Measurements from ENCODE around the gene ZNF260.
A peak's percentile ranks its signal among the peaks of the same experiment; 100 is the strongest.
"Not testable (repeated sequence)": the region's sequence is repeated elsewhere in the genome, so short reads cannot be mapped to it uniquely, and the experiment has no call there.

ZNF260 gene

DNA sequence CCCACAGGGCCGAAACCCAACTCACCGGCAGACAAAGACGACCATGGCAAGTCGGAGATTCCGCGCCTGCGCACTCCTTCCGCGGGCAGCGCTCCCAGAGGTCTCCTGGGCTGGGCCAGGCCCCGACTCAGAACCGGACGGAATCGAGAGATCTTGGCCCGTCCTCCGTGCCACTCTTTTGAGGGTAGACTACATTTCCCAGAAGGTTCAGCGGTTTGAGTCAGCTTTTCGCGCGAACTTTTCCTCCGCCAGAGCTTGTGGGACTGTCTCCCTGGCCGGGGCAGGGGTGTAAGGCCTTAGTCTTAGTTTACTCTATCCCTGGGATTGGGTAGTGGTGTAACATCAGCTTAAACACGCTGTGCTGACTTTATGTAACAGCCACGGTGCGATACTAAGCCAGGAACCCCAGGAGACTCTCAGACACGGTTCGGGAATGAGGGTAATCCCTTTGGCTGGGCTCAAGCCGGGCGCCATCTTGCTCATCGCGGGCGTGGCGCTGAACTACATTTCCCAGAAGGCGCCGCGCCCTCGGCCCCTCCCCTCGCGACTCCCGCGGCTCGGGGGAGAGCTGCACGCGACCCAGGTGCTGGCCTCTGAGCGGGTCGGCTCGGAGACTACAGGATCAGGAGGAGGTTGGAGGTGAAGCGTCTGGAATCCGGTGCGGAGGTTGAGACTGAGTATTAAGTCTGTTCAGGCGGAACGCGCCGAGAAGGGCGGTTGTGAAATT lies at the start of gene ZNF260:
ZNF260 (minus strand) TSS at position 78 of the 727 bp plus-strand sequence. CDS start 13,033 bp downstream, outside the sequence.
- DNase-seq = peak; percentile 86 to 88

DNA sequence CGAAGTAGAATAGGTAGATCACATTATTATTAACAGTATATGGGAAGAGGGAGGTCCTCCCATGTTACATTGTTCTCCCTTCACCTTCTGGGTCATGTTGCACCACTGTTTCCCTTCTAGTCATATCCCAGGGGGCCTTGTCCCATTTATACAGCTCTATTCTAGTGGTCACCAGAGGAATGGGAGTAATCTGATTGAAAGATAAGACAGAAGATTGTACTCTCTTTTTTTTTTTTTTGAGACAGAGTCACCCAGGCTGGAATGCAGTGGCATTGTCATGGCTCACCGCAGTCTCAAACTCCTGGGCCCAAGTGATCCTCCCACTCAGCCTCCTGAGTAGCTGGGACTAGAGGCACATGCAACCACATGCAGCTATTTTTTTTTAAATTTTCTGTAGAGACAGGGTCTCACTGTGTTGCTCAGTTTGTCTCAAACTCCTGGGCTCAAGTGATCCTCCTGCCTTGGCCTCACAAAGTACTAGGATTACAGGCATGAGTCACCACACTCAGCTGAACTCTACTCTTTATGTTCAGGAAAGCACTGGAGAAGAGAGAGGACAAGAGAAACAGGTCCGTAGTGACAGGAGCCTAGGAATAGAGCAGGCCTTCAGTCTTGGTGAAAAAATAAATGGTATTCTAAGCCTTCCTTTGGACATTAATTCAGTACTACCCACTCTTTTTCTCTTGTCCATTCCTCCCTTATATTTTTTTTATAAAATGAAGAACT lies 49.4 kb upstream of the ZNF260 start:
- no peak for DNase-seq

DNA sequence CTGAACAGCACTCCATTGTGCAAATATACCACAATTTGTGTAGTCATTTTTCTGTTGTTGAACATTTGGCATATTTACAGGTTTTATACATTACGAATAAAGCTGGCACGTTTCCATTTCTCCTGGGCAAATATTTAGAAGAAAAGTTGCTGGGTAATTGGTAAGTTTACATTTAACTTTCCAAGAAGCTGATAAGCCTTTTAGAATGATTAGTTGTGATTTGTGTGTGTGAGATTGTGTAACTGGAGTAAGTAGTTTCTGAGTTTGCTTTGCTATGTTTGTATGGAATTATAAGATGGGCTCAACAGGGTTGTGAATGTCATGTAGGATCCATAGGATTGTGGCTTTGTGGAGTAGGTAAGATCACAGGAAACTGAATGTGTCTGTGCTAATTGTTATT lies 46.7 kb upstream of the ZNF260 start:
- DNase-seq = no peak

DNA sequence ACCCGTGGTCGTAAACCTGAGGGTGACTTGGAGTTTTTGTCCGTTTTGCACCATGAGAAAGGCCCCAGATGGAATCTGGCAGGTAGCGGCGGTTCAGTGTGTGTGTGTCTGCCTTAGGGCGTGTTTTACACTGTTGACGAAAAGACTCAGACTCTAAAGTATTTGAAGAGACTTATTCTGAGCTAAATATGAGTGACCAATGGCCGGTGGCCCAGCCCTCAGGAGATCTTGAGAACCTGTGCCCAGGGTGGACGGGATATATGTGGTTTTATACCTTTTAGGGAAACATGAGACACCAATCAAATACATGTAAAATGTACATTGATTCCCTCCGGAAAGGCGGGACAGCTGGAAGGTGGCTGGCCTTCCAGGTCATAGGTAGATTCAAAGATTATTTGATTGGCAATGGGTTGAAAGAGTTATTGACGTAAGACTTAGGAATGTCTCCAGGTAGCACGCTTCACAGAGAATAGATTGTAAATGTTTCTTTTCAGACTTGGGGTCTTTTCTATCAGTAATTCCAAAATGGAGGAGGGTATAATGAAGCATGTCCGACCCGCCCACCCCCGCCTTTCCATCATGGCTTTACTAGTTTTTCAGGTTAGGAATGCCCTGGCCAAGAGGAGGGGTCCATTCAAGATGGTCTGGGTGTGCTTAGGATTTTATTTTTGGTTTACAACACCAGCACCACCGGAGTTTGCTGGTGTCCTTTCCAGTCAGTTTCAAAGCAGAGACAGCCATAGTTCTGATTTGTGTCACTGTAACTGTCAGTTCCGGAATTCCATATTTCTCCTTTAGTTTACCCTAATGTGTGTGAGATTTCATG lies 46.0 kb upstream of the ZNF260 start:
- DNase-seq = no peak

DNA sequence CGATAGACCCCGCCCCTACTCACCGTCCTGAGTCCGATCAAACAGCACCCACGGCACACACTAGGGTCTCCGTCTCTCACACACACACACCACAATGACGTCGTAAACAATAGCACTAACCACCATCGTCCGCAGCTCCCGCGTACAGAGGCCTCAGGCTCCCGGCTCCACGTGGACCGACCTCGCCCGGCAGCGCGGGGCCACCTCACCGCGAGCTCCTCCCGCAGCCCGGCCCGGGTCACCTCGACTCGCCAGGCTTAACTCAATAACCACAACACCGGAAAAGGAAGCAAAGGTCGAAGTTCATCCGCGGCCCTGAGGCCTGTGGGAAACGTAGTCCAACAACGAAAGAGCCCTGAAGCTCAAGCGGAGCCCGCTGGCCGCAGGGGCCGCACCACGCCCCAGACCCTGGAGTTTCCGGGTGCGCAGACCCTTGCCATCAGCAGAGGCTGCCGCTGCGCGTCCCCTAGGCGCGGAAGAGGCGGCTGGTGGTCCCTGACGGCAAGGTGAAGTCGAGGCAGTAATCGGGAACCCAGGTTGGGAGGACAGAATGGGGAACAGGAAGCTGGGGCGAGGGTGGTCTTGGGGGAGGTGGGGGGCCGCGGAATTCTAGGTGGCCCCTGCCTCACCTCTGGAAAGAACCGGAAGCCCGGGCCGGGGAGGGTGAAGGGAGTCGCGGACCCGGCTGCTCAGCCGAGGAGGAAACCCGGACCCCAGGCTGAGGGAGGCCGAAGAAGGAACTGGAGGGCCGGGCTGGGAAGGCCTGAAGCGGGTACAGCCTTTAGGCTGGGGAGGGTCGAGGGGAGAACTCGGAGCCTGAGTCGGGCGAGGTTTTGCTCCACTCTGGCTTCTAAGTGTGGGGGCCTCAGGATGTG lies 45.2 kb upstream of the ZNF260 start, which contains the start of gene ZNF529:
ZNF529 (minus strand) TSS at position 273 of the 875 bp plus-strand sequence. CDS start 946 bp downstream, outside the sequence.
- peak; percentile 71 to 73 for DNase-seq

DNA sequence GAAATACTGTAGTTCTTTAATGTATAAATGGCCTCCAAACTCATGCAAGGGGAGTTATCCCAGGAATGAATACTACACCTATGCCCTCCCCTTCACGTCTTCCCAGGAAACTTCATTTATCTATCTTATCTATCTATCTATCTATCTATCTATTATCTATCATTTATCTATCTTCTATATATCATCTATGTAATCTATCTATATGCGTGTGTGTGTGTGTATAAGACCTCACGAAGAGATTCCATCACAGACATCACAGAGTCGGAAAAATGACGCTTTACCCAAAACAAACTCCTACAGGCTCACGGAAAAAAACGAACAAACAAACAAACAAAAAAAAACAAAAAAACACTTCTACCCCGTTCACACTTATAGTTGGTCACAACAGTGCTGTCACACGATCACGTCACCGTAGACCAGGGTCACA lies 44.5 kb upstream of the ZNF260 start:
- DNase-seq = no peak

DNA sequence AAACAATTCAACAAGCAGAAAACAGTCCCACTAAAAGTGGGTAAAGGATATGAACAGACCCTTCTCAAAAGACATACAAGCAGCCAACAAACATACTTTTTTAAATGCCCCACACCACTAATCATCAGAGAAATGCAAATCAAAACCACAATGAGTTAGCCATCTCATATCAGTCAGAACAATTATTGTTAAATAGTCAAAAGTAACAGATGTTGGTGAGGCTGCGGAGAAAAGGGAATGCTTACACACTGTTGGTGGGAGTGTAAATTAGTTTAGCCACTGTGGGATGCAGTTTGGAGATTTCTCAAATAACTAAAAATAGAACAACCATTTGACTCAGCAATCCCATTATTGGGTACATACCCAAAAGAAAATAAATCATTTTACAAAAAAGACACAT lies 36.3 kb upstream of the ZNF260 start:
- DNase-seq = no peak

DNA sequence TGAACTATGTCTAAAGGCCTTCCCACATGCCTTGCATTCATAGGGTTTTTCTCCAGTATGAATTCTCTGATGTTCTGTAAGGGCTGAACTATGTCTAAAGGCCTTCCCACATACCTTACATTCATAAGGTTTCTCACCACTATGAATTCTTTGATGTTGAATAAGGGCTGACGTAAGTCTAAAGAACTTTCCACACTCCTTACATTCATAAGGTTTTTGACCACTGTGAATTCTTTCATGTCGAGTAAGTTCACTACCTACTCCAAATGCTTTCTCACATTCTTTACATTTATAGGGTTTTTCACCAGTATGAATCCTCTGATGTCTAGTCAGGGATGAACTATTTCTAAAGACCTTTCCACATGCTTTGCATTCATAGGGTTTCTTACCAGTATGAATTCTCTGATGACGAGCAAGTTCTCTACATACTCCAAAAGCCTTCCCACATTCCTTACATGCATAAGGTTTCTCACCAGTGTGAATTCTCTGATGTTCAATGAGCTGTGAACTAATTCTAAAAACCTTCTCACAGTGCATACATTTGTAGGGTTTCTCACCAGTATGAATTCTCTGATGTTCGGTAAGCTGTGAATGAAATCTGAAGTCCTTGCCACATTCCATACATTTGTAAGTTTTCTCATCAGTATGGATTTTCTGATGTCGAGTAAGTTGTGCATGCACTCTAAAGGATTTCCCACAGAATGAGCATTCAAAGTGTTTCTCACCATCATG lies 19.1 kb upstream of the ZNF260 start:
- DNase-seq = no peak

DNA sequence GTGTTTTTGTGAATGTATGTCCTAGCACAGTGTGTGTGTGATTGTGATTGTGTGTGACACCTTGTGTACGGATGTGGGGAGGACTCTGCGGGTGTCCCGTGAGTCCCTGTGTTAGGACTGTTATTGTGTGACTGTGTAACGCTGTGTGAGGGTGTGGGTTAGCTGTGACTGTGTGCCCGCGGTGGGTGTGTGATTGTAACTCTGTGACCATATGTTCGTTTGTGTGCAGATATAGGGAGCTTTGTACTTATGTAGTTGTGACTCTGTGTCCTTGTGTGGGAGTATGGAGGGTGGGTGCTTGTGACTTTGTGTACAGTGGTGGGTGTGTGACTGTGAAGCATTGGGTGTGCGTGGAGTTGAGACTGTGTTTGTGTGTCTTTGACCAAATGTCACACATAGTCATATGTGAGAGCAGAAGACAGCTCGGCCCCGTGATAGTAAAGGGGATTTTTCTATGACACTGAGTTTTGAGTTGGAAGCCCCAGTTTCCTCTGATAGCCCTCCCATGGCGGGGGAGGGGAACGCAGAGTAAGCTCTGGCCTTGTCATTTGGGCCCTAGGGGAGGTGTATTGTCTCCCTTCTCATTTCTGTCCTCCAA lies 949 bp upstream of the ZNF260 start:
- DNase-seq = peak in 1 of 2 experiments; percentile 1

DNA sequence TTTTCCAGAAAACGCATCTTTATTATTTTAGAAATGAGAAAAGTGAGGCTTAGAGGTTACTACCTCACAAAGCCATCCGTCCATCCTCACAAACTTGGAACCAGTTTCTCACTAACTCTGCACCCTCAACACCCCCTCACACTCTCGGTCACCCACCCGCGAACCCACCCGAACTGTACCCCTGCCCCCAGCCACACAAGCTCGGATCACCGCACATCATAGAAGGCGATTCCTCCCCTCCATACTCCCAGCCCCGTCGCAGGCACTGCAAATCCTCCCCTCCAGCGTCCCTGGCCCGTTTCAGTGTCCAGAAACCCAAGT lies 238 bp downstream of the ZNF260 start:
- DNase-seq = no peak

DNA sequence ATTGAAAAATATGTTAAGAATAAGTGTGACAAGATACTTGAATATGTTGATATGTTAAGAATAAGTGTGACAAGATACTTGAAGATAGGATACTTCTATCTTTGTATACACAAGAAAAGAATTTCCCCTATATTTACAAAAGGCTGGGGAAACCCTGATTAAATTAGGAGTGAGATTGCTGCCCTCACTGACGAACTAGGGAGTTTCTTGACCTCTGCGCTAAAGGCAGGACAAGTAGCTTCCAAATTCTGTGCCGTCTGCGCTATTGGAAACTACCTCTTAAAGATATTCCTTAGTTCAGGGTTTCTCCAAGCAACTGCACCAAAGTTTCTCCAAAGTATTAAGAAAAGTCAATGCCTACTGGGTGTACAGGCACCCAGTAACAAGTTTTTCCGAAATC lies 730 bp downstream of the ZNF260 start:
- no peak for DNase-seq

DNA sequence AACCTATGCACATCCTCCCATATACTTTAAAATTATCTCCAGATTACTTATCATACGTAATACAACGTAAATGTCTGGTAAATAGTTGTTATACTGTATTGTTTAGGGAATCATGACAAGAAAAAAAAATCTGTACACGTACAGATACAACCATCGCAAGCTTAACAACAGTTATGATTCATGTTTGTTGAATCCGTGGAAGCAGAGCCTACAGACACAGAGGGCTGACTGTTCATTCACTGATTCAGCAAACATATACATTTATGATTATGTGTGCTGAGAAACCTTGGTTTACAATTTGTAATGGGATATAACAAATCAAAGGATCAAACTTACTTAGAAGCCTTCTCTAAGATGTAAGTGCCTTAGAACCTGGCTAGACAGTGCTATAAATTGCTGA lies 1.5 kb downstream of the ZNF260 start:
- DNase-seq = no peak

DNA sequence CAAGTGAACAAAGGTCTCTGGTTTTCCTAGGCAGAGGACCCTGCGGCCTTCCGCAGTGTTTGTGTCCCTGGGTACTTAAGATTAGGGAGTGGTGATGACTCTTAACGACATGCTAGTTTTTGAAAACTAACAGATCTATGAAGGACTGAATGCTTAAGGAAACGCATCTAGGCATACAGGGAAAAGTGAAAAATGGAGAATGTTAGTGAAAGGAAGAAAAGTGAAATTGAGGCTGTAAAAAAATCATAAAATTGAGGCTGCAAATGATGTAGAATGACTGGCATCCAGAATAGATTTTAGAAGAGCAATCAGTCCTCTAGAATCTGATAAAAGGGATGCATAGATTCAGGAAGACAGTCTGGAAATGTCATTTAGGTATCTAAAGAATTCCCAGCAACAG lies 3.5 kb downstream of the ZNF260 start:
- DNase-seq = no peak

DNA sequence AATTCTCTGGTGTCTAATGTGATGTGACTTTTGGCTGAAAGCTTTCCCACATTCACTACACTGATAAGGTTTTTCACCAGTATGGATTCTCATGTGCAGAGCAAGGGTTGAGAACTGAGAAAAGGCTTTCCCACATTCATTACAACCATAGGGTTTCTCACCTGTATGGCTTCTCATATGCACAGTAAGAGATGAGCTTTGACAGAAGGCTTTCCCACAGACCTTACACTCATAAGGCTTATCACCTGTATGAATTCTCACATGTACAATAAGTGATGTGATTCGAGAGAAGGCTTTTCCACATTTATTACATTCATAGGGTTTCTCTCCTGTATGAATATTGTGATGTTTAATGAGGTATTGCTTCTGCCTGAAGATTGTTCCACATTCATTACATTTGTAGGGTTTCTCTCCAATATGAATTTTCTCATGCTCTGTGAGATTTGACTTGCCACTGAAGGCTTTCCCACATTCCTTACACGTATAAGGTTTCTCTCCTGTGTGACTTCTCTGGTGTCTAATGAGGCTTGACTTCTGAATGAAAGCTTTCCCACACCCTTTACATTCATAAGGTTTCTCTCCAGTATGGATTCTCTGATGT lies 14.0 kb downstream of the ZNF260 start:
- no peak for DNase-seq

DNA sequence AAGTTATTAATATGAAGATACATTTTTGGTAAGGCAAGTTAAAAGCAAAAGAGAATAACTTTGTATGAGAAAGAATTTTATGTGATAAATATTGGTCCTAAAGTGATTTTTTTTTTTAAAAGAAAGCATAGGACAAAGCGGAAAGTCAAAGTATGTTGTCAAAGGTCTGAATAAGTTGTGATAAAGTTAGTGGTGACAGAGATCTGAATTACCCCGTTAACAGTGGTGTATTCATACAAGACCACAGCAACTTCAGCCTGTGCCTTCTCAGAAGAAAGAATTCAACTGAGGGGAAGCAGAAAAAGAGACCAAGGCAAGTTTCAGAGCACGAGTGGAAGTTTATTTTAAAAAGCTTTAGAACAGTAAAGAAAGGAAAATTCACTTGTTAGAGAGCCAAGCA lies 19.7 kb downstream of the ZNF260 start:
- DNase-seq = no peak

DNA sequence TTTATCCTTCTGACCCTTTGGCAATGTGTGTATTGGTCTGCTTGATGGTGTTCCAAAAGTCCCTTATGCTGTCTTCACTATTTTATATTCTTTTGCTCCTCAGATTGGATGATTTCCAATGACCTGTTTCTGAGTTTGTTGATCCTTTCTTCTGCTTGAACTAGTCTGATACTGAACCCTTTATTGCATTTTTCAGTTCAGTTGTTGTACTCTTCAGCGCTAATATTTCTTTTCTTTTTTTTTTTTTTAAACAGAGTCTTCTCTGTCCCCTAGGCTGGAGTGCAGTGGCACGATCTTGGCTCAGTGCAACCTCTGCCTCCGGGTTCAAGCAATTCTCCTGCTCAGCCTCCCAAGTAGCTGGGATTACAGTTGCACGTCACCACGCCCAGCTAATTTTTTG lies 26.1 kb downstream of the ZNF260 start:
- DNase-seq = no peak

DNA sequence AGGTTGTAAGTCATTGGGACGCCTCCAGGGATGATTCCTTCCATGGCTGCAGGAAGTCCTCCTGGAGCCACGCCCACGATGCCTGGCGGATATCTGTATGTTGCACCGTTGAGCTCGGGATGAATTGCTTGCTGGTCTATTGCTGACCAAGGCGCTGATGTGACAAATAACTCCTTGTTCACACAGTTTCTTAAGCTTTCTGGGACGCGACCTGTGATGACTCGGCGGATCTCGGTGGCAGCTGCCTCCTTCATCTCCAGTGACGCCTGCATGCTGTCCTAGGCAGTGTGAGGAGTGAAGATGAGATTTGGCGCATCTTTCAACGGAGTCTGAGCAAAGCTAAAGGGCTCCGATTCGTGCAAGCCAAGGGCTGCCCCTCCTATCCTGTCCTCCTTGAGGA lies 31.1 kb downstream of the ZNF260 start:
- no peak for DNase-seq

DNA sequence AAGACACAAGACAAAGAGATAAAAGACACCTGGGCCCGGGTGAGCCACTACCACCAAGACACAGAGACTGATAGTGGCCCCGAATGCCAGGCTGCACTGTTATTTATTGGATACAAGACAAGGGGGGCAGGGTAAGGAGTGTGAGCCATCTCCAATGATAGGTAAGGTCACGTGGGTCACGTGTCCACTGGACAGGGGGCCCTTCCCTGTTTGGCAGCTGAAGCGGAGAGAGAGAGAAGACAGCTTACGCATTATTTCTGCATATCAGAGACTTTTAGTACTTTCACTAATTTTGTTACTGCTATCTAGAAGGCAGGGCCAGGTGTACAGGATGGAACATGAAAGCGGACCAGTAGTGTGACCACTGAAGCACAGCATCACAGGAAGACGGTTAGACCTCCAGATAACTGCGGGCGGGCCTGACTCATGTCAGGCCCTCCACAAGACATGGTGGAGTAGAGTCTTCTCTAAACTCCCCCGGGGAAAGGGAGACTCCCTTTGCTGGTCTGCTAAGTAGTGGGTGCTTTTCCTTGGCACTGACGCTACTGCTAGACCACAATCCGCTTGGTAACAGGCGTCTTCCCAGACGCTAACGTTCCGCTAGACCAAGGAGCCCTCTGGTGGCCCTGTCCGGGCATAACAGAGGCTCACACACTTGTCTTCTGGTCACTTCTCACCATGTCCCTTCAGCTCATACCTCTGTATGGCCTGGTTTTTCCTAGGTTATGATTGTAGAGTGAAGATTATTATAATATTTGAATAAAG lies 35.2 kb downstream of the ZNF260 start:
- DNase-seq = not testable (repeated sequence)

DNA sequence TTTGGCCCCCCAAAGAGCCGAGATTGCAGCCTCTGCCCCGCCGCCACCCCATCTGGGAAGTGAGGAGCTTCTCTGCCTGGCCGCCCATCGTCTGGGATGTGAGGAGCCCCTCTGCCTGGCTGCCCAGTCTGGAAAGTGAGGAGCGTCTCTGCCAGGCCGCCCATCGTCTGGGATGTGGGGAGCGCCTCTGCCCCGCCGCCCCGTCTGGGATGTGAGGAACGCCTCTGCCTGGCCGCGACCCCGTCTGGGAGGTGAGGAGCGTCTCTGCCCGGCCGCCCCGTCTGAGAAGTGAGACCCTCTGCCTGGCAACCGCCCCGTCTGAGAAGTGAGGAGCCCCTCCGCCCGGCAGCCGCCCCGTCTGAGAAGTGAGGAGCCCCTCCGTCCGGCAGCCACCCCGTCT lies 37.2 kb downstream of the ZNF260 start:
- not testable (repeated sequence) for DNase-seq

DNA sequence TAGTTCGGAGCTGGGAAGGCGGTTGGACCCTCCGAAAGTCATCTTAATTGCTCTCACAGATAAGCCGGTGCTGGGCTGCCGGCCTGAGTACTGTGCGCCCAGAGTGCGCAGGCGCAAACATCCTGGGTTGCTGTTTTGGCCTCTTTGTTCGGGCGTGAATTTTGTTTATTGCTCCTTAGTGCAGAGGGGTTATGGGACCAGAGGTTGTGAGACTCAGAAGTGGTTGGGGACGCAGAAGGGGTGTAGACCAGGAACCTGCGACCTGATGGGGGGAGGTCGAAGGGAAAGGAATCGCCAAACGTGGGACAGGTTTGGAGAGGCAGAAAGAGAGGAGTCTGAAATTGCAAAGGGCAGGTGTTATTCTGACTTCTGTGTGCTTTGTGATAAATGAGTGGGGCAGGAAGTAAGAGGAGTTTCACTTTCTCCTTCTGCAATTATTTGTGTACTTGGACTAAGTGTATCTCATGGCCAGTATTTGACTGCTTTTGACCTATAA lies 38.1 kb downstream of the ZNF260 start:
- peak; percentile 62 to 66 for DNase-seq

All from activated CD4-positive, alpha-beta T cell treated with anti-CD3 and anti-CD28 coated beads, Interleukin-2, amount 50 U/mL, for 4 hours (primary cell).